GM19351 (cell line): ENCODE results near the gene BRINP3.
"Not testable (repeated sequence)": the region's sequence is repeated elsewhere in the genome, so short reads cannot be mapped to it uniquely, and the experiment has no call there.

Experiments
- ATAC-seq: cut with Tn5 transposase; IDR thresholded peaks from one replicate; pipeline ENCODE4 v1.9.1; 2021; ENCODE audit warnings: mild to moderate bottlenecking, moderate library complexity; ENCODE audit not compliant: unreplicated experiment

The BRINP3 gene

DNA sequence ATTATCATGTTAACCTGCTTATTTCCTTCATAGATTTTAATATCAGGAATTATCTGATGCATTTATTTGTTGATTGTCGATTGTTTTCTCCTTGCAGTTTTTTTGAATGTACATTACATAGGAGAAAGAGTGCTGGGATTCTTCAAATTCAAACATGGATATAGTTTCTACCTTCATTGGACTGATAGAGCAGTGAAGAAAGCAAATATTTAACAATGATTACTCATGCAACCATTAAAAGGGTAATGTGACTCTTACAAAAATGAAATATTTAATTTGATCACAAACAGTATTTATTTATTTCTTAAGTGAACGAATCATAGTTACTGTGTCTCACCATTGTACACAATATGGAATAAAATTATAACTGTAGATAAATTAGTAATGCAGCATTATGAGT, 350.9 kb downstream of the BRINP3 start:
- ATAC-seq, result no peak

DNA sequence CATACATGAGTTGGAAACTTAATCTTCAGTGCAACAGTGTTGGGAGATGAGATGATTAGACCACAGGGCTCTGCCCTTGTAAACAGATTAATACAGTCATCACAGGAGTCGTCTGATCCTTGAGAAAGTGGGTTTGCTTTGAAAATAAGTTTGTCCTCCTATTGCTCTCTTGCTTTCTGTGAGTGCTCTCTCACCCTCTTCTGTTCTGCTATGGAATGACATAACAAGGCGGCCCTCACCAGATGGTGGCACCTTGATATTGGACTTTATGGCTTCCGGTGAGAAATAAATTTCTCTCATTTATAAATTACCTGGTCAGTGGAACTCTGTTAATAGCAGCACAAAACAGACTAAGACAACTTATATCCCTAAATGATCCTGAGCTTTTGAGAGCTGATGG, 353.6 kb downstream of the BRINP3 start:
- no peak for ATAC-seq

- not testable (repeated sequence) for ATAC-seq
Measured at GRCh38 chr1:190120564-190120963, 357.1 kb downstream of the BRINP3 start.

DNA sequence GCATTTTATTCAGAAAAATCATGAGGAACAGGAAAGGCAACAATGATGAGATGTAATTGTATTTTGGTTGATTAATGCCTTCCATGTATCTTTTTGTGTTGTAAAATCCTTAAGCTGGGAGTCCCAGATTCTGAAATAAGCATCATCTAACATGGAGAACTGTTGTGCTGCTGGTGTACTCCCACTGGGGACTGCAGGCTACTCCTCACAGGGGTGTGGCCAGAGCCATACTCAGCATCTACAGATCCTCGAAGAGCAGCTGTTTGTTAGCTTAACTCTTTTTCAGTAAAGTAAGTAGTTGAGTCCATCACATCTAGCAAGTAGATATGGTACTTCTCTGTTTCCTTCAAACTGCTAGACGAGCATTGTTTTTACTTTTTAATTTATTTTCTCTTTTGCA, 358.0 kb downstream of the BRINP3 start:
- no peak for ATAC-seq

DNA sequence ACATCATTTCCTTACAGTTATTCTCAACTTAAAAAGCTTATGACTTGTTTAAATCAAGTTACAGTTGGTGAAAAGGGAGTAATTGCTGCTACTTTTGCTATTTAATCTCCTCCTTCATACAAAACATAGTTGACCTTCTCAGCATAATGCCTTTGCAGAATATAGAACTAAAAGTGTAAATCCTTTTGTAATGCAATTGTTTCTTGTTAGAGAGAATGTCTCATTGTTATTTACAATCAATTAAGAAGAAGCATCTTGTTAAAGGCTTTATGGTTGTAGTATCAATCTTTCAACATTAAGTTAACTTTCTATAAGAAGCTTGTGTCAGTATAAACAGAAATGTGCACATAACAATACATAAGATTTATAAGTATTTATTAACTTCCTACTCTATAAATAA, 360.7 kb downstream of the BRINP3 start:
- no peak for ATAC-seq

- ATAC-seq, result no peak
Measured at GRCh38 chr1:190104961-190105360, 372.7 kb downstream of the BRINP3 start.

GRCh38 chr1:190102757-190103326, 374.8 kb downstream of the BRINP3 start:
- no peak for ATAC-seq

DNA sequence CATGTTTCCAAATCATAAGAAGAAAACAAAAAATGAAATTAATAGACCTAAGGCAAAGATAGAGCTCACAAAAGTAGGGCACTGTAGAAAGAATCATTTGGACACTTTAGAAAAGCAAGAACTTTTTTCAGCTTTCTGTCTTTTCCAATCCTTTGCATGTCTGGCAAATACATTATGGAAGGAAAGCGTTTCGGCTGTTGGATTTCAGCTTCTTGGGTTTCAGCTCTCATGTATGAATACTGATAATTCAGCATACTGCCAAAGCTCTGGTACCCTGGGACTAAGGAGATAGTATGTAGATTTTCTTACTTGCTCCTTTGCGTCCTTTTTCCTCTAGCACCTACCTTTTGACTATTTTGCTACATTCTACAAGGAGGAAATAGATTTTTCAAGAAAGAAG, 375.9 kb downstream of the BRINP3 start:
- ATAC-seq, result no peak

- no peak for ATAC-seq
Measured at GRCh38 chr1:190098756-190099155, 378.9 kb downstream of the BRINP3 start.

GRCh38 chr1:190098107-190098506, 379.6 kb downstream of the BRINP3 start:
- no peak for ATAC-seq

DNA sequence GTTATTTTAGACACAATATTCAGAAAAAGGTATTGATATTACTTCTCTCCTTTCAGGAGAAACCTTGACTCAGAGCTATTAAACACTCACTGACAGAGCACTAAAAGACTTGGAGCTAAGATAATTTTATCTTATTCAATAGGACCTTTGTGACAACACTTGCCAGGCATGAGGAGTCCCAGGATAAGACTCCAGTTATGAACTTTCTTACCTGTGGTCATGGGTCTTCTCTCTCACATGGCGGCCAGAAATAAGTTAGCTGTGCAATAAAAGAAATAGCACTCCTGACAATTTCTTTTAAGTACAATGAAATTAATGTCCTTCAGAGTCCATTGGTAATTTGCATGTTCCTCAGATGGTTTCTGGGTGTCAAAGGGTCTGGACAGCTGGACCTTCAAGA, 382.1 kb downstream of the BRINP3 start:
- no peak for ATAC-seq

DNA sequence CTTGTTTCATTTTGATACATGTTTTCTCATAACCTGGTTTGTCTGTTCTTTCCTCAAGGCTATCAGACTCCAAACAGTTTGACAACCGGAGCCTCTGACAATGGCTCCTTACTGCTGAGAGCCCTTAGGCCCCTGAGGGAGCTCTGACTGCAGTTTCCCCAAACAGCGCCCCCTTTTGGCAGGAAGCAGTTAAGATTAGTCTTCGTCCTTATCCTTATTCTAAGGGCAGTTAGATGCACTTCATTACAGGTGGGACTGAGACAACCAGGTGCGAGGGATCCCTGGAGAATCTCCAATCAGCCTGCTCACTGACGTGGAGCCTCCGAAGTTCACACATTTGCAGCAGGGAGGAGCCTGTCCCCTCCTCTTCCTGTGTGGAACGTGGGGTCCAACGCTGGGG, 393.1 kb downstream of the BRINP3 start:
- no peak for ATAC-seq

GRCh38 chr1:190068304-190068703, 409.4 kb downstream of the BRINP3 start:
- ATAC-seq, result no peak

- no peak for ATAC-seq
Measured at GRCh38 chr1:190067592-190067991, 410.1 kb downstream of the BRINP3 start.

GRCh38 chr1:190066011-190066410, 411.7 kb downstream of the BRINP3 start:
- no peak for ATAC-seq

GRCh38 chr1:190049314-190049713, 428.4 kb downstream of the BRINP3 start:
- no peak for ATAC-seq
